GM12878 (cell line): Measurements from ENCODE around the gene FKBP8. TPM values are rescaled to one million over a fixed set of nuclear protein-coding genes. Genes with fewer than 3 reads are reported as not detected.

Experiments used
- ATAC-seq: fragments of 200-7000 bp; cut with Tn5 transposase; 3 replicates; pipeline ENCODE4 v1.9.1; 2020; ENCODE audit warnings: mild to moderate bottlenecking, moderate library complexity
- BruUV-seq: library from RNA; stranded (reverse); fragments of 400-500 nt; replicated peaks from 2 replicates; lab custom pipeline; 2021; lab: Mats Ljungman, UMichigan
- CTCF ChIA-PET: fragments of 300-600 bp; sonication (Branson Sonifier 250); formaldehyde crosslinking; extraction: SDS; loops from one replicate; lab custom pipeline; 2021; ENCODE audit warnings: inconsistent platforms; lab: Yijun Ruan, JAX
- POLR2A ChIA-PET: fragments of 350-600 bp; formaldehyde crosslinking; extraction: SDS; loops from one replicate; lab custom pipeline; 2021; ENCODE audit warnings: inconsistent platforms; lab: Charles Lee
- RAD21 ChIA-PET: fragments of 300-600 bp; sonication (Branson Sonifier 250); formaldehyde crosslinking; loops from one replicate; lab custom pipeline; 2023; ENCODE audit warnings: antibody characterized with exemption; ENCODE audit not compliant: unreplicated experiment; lab: Charles Lee
- SMC1A ChIA-PET: fragments of 300-600 bp; sonication (Branson Sonifier 250); formaldehyde crosslinking; loops from one replicate; lab custom pipeline; 2023; ENCODE audit not compliant: unreplicated experiment, uncharacterized antibody; lab: Charles Lee
- DNase-seq: peaks from one replicate; pipeline ENCODE4 v3.0.0-alpha.2; 2011; ENCODE audit warnings: low read depth, low spot score
- FAIRE-seq: peaks from 3 replicates; lab custom pipeline; 2011; peaks lifted over from hg19 to GRCh38; lab: Jason Lieb, UNC
- H2AFZ ChIP-seq: 2 replicates; pipeline ENCODE4 v1.6.0; 2011; ENCODE audit warnings: low read depth, low read length, control low read depth; ENCODE audit not compliant: control insufficient read depth
- H3K27ac ChIP-seq: 2 replicates; pipeline ENCODE4 v1.5.1; 2011; ENCODE audit warnings: control low read depth; ENCODE audit not compliant: control insufficient read depth, insufficient read depth
- H3K27me3 ChIP-seq, 2 experiments: replicated peaks in 1 of 2; 2 replicates each; pipeline versions ENCODE4 v1.6.0 to v1.6.1; 2011; ENCODE audit warnings: low read length in 1 of 2; ENCODE audit not compliant: control insufficient read depth in 2 of 2, insufficient read depth in 2 of 2
- H3K36me3 ChIP-seq, 2 experiments: 2 replicates each; pipeline ENCODE4 v1.5.1; 2011; ENCODE audit warnings: low read length in 1 of 2; ENCODE audit not compliant: control insufficient read depth in 2 of 2, insufficient read depth in 2 of 2
- H3K4me1 ChIP-seq: 2 replicates; pipeline ENCODE4 v1.6.1; 2011; ENCODE audit warnings: mild to moderate bottlenecking, low read length, moderate library complexity, mixed read lengths; ENCODE audit not compliant: control insufficient read depth, insufficient read depth
- H3K4me2 ChIP-seq: 2 replicates; pipeline ENCODE4 v1.6.0; 2011; ENCODE audit warnings: control low read depth; ENCODE audit not compliant: control insufficient read depth, insufficient read depth
- H3K4me3 ChIP-seq: fragments of 200-600 bp; sonication (generic); 2 replicates; pipeline ENCODE4 v1.5.1; 2016
- H3K79me2 ChIP-seq: 2 replicates; pipeline ENCODE4 v1.6.0; 2011; ENCODE audit warnings: low read length; ENCODE audit not compliant: control insufficient read depth, insufficient read depth
- H3K9ac ChIP-seq: 2 replicates; pipeline ENCODE4 v1.8.0; 2011; ENCODE audit warnings: low read length, control low read depth, mixed read lengths; ENCODE audit not compliant: control insufficient read depth, insufficient read depth
- H3K9me3 ChIP-seq: replicated peaks from 3 replicates; pipeline ENCODE4 v1.5.1; 2011; ENCODE audit warnings: mild to moderate bottlenecking, low read length; ENCODE audit not compliant: control insufficient read depth, insufficient read depth
- H4K20me1 ChIP-seq: 2 replicates; pipeline ENCODE4 v1.6.0; 2011; ENCODE audit not compliant: control insufficient read depth, insufficient read depth
- IKZF2 ChIP-seq, 2 experiments: fragments of 450-650 bp; IDR thresholded peaks; 2 replicates each; pipeline ENCODE4 v1.6.1; 2017; ENCODE audit warnings: mild to moderate bottlenecking in 2 of 2, moderate library complexity in 2 of 2
- JUND ChIP-seq: IDR thresholded peaks from 2 replicates; pipeline ENCODE4 v1.6.1; 2012; ENCODE audit warnings: low read depth, mild to moderate bottlenecking, low read length, improper control_type of control experiment, moderate library complexity
- POLR2AphosphoS5 ChIP-seq: IDR thresholded peaks from 2 replicates; pipeline ENCODE4 v1.6.1; 2011; ENCODE audit warnings: mild to moderate bottlenecking, low read length, inconsistent platforms
- TARDBP ChIP-seq: IDR thresholded peaks from 2 replicates; pipeline ENCODE4 v1.6.1; 2016; ENCODE audit warnings: borderline replicate concordance
- TBL1XR1 ChIP-seq: IDR thresholded peaks from 2 replicates; pipeline ENCODE4 v1.6.1; 2012; ENCODE audit warnings: low read depth, low read length, improper control_type of control experiment
- WGBS: methylation state at CpG from one replicate; pipeline ENCODE4 v1.1.6; 2016; ENCODE audit warnings: low lambda C conversion rate; ENCODE audit not compliant: insufficient replicate concordance, insufficient coverage; ENCODE audit errors: missing lambda C conversion rate; 5-methylcytosine and 5-hydroxymethylcytosine counted together
- in situ Hi-C: fragments of 300-500 bp; cut with MboI; formaldehyde crosslinking; loops from 9 replicates; pipeline ENCODE4 v1.14.3; 2018; ENCODE audit warnings: mixed read lengths
- intact Hi-C: fragments of 100-400 bp; cut with micrococcal nuclease; formaldehyde crosslinking; loops from one replicate; pipeline ENCODE4 v1.14.2; 2022; ENCODE audit not compliant: unreplicated experiment
- polyA plus RNA-seq, 11 experiments: library from polyadenylated mRNA; depleted of rRNA in 4 of 11; unstranded in 6 of 11; stranded (reverse) in 5 of 11; fragments of >200 nt; fragmentation: Nextera tagmentation in 4 of 11; fragmentation: Illumina TruSeq in 1 of 11; extraction: Ambion mirVana in 4 of 11; extraction: Trizol in 1 of 11; gene quantifications; 1 replicate in 1 of 11; 2 replicates in 10 of 11; pipeline versions ENCODE4 v1.2.1 to v1.2.3, GENCODE V29; 2011 to 2016; ENCODE audit warnings: inconsistent platforms in 2 of 11, missing spikeins in 2 of 11, low read depth in 1 of 11
- total RNA-seq, 4 experiments: library from RNA; depleted of rRNA in 3 of 4; stranded (reverse); fragments of >200 nt in 3 of 4; fragmentation: Illumina TruSeq in 1 of 4; extraction: Trizol in 1 of 4; gene quantifications; 2 replicates each; pipeline versions ENCODE4 v1.2.1 to v1.2.3, GENCODE V29; 2013 to 2021
- TF ChIP-seq, protein P1 (sequence below): fragments of 450-650 bp; IDR thresholded peaks from 2 replicates; pipeline ENCODE4 v1.6.1; 2017; ENCODE audit warnings: antibody characterized with exemption, mild to moderate bottlenecking, moderate library complexity

The FKBP8 gene
- total and polyA plus RNA-seq, 10 of the 15 experiments (the other 5 are each of a cell fraction or from before 2014, with no cell fraction given): 0.13 to 205 (median 95.4) TPM

DNA sequence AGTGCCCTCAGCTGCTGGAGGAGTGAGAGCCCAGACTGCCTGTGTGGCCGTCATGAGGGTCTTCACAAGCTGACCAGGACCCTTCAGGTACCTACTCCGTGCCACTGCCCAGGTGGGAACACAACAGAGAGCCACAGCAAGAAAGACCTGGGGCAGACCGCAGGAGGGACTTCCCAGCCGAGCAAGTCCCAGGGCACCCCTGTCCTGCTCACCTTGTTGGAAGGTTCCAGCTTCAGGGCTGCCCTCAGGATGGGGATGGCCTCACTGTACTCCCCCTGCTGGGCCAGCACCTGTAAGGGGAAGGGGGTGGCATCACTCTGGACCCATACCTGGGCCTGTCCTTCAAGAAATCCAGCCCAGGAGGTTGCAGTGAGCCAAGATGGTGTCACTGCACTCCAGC is 10.3 kb downstream of the FKBP8 start:
- H4K20me1 ChIP-seq: no peaks in the 10 kb centered on the region
- intact Hi-C loops: no loop called here
- TF ChIP-seq TARDBP (no peak), IKZF2 (IDR thresholded peaks at IDR 0.05) (no peak), TBL1XR1 (no peak), JUND (no peak), POLR2AphosphoS5 (no peak)
- TF ChIP-seq, protein P1, sequence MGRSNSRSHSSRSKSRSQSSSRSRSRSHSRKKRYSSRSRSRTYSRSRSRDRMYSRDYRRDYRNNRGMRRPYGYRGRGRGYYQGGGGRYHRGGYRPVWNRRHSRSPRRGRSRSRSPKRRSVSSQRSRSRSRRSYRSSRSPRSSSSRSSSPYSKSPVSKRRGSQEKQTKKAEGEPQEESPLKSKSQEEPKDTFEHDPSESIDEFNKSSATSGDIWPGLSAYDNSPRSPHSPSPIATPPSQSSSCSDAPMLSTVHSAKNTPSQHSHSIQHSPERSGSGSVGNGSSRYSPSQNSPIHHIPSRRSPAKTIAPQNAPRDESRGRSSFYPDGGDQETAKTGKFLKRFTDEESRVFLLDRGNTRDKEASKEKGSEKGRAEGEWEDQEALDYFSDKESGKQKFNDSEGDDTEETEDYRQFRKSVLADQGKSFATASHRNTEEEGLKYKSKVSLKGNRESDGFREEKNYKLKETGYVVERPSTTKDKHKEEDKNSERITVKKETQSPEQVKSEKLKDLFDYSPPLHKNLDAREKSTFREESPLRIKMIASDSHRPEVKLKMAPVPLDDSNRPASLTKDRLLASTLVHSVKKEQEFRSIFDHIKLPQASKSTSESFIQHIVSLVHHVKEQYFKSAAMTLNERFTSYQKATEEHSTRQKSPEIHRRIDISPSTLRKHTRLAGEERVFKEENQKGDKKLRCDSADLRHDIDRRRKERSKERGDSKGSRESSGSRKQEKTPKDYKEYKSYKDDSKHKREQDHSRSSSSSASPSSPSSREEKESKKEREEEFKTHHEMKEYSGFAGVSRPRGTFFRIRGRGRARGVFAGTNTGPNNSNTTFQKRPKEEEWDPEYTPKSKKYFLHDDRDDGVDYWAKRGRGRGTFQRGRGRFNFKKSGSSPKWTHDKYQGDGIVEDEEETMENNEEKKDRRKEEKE: no peak
- TF ChIP-seq, all 136 proteins: peak for 0
- Histone ChIP-seq H3K27me3 (no peaks in the 10 kb centered on the region), H3K4me3 (no peak overlapping the region), H3K4me2 (no peak overlapping the region), H3K9me3 (no peaks in the 10 kb centered on the region), H3K4me1 (no peaks in the 10 kb centered on the region), H3K36me3 (peaks cover 6 to 21% of the 10 kb centered on the region in 2 experiments; a peak in 3 of 4 replicates), H3K79me2 (no peaks in the 10 kb centered on the region), H2AFZ (no peak overlapping the region), H3K27ac (no peak overlapping the region), H3K9ac (no peak overlapping the region)
- ATAC-seq: no peak
- in situ Hi-C loops: no loop called here
- no peak for FAIRE-seq
- ChIA-PET CTCF (no interaction called here), POLR2A (no interaction called here), SMC1A (no interaction called here), RAD21 (no interaction called here)
- DNase-seq: no peak
- no TSS peak for BruUV-seq
- 95% methylated on average over 4 of the region's 4 CpGs for WGBS
